Measurements from ENCODE around the gene IVD.

Gene IVD

GRCh38 chr15:40414816-40415215 lies 9.2 kb downstream of the IVD start:
- no peak for DNase-seq (ENCODE audit: low read depth)

- no peak for DNase-seq (ENCODE audit: low read depth)
These were observed 9.6 kb downstream of the IVD start for GRCh38 chr15:40415226-40415625.

GRCh38 chr15:40416056-40416455 lies 10.5 kb downstream of the IVD start:
- no peak for DNase-seq (ENCODE audit: low read depth)

- DNase-seq (ENCODE audit: low read depth) = no peak
These were observed 12.5 kb downstream of the IVD start for GRCh38 chr15:40418126-40418525.

GRCh38 chr15:40420071-40420713 lies 14.6 kb downstream of the IVD start:
- no peak for DNase-seq (ENCODE audit: low read depth)

- DNase-seq (ENCODE audit: low read depth) = no peak
These were observed 15.2 kb downstream of the IVD start for GRCh38 chr15:40420793-40421192.

DNA sequence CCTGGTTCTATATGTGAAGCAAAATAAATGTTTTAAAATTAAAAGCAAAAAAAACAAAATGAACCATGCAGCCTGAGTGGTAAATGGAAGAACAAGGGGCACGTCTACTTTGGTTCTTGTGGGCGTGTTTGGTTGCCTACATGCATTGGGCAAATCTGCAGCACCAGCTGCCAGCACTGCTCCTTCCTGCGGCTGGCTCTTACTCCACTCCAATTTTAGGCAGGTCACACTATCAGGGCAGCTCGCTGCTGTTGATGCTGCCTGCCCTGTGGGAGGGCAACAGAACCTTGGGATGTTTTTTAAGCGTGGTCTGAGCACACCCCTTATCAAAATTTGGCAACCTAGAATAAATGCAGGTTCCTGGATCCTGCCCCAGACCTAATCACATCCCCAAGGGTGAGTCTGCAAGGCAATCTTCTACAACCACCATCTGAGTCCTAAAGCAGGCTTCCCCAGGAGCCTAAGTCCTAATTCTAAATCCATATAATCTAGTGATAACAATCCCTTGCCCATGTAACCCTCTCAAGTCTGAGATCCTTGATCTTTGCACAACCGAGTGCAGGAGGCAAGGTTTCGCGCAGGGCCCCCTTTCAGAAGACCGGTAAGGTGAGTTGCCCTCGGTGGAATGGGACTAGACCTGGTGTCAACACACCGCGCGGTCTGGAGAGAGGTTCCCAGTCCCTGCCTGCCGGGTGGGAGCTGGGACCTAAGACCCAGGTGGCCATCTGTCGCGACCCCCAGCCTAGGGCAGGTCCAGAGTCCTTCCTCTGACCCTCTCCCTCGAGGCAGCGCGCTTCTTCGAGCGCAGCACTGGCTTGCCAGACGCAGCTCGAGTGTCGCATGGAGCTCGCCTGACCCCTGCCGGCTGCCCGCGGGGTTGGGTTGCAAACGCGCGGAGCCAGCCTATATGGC lies 15.9 kb downstream of the IVD start:
- DNase-seq (ENCODE audit: low read depth) = peak; percentile 67

GRCh38 chr15:40424483-40425115 lies 19.0 kb downstream of the IVD start:
- DNase-seq (ENCODE audit: low read depth) = no peak

GRCh38 chr15:40425681-40426080 lies 20.1 kb downstream of the IVD start:
- DNase-seq (ENCODE audit: low read depth) = no peak

- DNase-seq (ENCODE audit: low read depth) = no peak
These were observed 21.6 kb downstream of the IVD start for GRCh38 chr15:40427188-40427587.

- DNase-seq (ENCODE audit: low read depth) = no peak
These were observed 22.6 kb downstream of the IVD start for GRCh38 chr15:40428185-40428584.

DNA sequence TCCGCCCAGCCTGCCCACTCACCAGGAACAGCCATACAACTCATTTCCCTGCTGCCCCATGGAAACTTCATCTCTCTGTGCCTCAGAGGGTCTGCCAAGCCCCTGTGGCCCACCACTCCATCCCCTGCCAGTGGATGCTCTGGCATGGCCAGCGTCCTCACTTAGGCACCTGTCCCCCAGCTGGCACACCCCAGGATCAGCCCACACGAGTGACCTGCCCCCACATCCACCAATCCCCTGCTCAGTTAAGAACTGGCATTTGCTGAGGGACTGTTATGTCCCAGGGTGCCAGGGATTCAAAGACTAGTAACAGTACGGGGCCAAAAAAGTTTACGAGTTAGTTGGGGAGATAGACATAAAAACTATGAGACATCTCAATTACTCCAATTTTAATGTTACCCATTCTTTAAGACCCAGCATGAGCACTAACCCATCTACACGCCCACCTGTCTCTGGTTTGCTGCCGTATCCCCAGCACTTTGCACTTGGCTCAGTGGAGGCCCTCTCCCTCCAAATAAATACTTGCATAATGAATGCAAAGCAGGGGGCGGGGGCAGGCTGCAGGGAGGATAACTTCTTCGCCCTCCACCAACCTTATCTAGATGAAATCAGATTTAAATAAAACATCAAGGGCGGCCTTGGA lies 23.6 kb downstream of the IVD start:
- no peak for DNase-seq (ENCODE audit: low read depth)

DNA sequence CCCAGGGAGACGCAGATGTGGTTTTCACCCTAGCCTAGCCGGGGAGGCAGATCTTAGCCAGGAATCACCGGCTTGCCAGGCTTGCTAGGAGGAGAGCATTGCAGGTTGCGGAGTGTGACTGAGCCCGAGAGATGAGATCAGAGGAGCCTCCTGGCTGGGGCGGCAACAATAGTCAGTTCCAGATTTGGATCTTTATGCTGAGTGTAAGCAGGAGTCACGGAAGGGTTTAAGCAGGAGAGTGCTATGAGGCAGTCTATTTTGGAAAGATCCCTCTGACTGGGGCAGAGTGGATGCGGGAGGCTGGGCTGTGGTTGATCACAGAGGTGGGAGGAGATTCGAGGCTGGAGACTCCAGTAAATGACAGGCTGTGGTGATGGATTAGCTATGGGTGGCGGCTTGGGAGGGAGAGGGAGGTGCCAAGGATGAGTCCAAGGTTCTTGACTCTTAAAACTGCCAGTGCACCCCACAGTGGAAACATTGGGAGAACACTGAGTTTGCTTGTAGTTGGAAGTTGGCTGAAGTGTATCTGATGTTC lies 24.7 kb downstream of the IVD start:
- no peak for DNase-seq (ENCODE audit: low read depth)

- no peak for DNase-seq (ENCODE audit: low read depth)
These were observed 29.6 kb downstream of the IVD start for GRCh38 chr15:40435023-40435709.

GRCh38 chr15:40435710-40436089 lies 30.1 kb downstream of the IVD start:
- no peak for DNase-seq (ENCODE audit: low read depth)

GRCh38 chr15:40436116-40436891 lies 30.7 kb downstream of the IVD start:
- no peak for DNase-seq (ENCODE audit: low read depth)

DNA sequence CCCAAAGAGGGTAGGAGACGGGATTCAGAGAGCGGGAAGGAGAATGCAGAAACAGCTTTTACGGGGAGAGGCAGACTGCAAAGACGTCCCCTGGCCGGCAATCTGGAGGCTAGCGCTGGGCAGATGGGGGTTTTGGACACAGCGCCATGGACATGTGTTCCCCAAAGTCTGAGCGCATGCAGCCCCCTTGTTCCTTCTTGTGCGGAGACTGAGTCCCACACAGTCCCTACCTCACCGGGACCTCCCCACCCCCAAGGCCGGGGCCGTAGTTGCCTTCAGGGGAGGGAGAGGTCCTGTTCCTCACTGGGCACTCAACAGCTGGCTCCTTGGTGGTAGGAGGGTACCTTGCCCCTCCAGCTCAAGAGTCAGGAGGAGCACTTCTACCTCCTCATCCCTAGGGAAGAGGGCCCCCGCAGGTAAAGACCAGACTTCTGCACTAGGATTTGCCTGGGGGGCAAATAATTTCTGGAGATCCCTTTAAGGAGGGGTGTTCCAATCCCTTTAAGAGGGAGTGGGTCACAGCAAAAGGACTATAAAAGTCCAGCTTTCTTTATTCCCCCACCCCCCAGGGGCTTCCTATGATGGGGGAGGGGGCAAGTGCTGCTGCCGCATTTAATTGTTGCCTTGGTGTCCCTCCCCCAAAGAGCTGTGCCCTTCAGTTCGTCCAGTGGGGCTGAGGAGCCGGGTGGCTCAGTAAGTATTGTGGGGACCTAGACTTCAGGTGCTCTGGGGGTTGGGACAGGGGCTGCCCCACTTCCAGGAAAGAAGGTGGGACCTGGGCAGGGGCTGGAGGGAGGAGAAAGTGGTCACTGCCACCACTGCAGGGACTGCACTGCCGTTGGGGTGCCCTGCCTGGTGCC lies 31.5 kb downstream of the IVD start:
- no peak for DNase-seq (ENCODE audit: low read depth)

GRCh38 chr15:40437752-40438687 lies 32.4 kb downstream of the IVD start:
- no peak for DNase-seq (ENCODE audit: low read depth)

DNA sequence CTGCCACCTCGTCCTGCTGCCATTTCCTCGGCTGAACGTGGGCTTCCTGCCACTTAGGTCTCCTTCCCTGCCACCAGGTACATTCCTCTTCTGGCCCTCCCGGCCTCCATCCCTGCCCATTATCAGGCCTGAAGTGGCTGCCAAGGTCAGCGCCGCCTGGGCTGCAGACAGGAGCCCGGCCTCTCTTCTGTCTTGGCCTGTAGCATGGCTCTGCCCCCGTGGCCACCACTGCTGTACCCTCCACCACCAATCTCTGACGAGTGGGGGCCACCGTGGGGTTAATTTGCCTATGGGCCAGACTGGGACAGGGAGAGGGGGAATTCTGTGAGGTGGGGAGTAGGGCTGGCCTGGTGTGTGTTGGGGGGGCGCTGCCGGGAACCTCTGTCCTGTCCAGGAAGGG lies 33.1 kb downstream of the IVD start:
- no peak for DNase-seq (ENCODE audit: low read depth)

Measured in stimulated activated CD4-positive, alpha-beta T cell treated with anti-CD3 and anti-CD28 coated beads, Interleukin-2, amount 100 ng/mL, for 4 hours (primary cell).